Endothelial cell of umbilical vein (primary cell): ENCODE measurements around the gene SLC25A13. TPM values are rescaled to one million over a fixed set of nuclear protein-coding genes. Genes with fewer than 3 reads are reported as not detected.

ENCODE experiments used
- BruUV-seq: library from RNA; stranded (reverse); fragments of 400-500 nt; replicated peaks from 2 replicates; lab custom pipeline; 2021; lab: Mats Ljungman, UMichigan
- CTCF ChIA-PET: fragments of 300-600, 350-600 bp; sonication (Branson Sonifier 250); formaldehyde crosslinking; loops from one replicate; lab custom pipeline; 2021; ENCODE audit warnings: antibody characterized with exemption, inconsistent platforms; lab: Charles Lee
- POLR2A ChIA-PET: fragments of 300-600, 350-600 bp; sonication (Branson Sonifier 250); formaldehyde crosslinking; loops from one replicate; lab custom pipeline; 2021; ENCODE audit warnings: antibody characterized with exemption, inconsistent platforms; lab: Charles Lee
- DNase-seq: peaks from one replicate; pipeline ENCODE4 v3.0.0-alpha.2; 2011; ENCODE audit warnings: low read depth, low spot score
- FAIRE-seq: peaks from 2 replicates; lab custom pipeline; 2011; peaks lifted over from hg19 to GRCh38; lab: Jason Lieb, UNC
- H2AFZ ChIP-seq: 2 replicates; pipeline ENCODE4 v1.6.0; 2012; ENCODE audit warnings: low read depth, low read length, control low read depth, inconsistent platforms
- H3K27ac ChIP-seq: 2 replicates; pipeline ENCODE4 v1.5.1; 2011; ENCODE audit warnings: low read depth, mild to moderate bottlenecking, control low read depth, low read length, moderate library complexity; ENCODE audit not compliant: insufficient read depth
- H3K27me3 ChIP-seq, 2 experiments: 2 replicates each; pipeline versions ENCODE4 v1.6.0 to v1.6.1; 2011; ENCODE audit warnings: low read length in 2 of 2, mixed read lengths in 1 of 2; ENCODE audit not compliant: control insufficient read depth in 2 of 2, insufficient read depth in 2 of 2
- H3K36me3 ChIP-seq, 2 experiments: 2 replicates in 1 of 2; 3 replicates in 1 of 2; pipeline ENCODE4 v1.5.1; 2011; ENCODE audit warnings: low read length in 2 of 2, mild to moderate bottlenecking in 1 of 2, moderate library complexity in 1 of 2; ENCODE audit not compliant: control insufficient read depth in 2 of 2, insufficient read depth in 2 of 2; ENCODE audit errors: extremely low read depth in 1 of 2
- H3K4me1 ChIP-seq: 3 replicates; pipeline ENCODE4 v1.5.1; 2011; ENCODE audit warnings: mild to moderate bottlenecking, low read length; ENCODE audit not compliant: control insufficient read depth, insufficient read depth; ENCODE audit errors: extremely low read depth
- H3K4me2 ChIP-seq: 2 replicates; pipeline ENCODE4 v1.6.1; 2011; ENCODE audit warnings: low read length, control low read depth, mixed read lengths; ENCODE audit not compliant: insufficient read depth
- H3K4me3 ChIP-seq, 3 experiments: fragments of 200-600 bp in 1 of 3; sonication (generic), shearing (Covaris generic) in 1 of 3; replicated peaks in 1 of 3; 2 replicates each; pipeline ENCODE4 v1.5.1; 2011 to 2016; ENCODE audit warnings: control low read depth in 3 of 3, low read length in 3 of 3, mild to moderate bottlenecking in 2 of 3, inconsistent platforms in 1 of 3, low read depth in 1 of 3, moderate library complexity in 1 of 3; ENCODE audit not compliant: insufficient read depth in 1 of 3
- H3K79me2 ChIP-seq: 2 replicates; pipeline ENCODE4 v1.6.0; 2012; ENCODE audit warnings: low read length, inconsistent platforms; ENCODE audit not compliant: control insufficient read depth, insufficient read depth
- H3K9ac ChIP-seq: replicated peaks from 2 replicates; pipeline ENCODE3; 2011; ENCODE audit warnings: low read length, control low read depth; ENCODE audit not compliant: insufficient read depth; ENCODE audit errors: extremely low read depth
- H3K9me1 ChIP-seq: replicated peaks from 3 replicates; pipeline ENCODE4 v1.6.0; 2011; ENCODE audit warnings: mild to moderate bottlenecking, low read length; ENCODE audit not compliant: control insufficient read depth, insufficient read depth; ENCODE audit errors: extremely low read depth
- H3K9me3 ChIP-seq: replicated peaks from 2 replicates; pipeline ENCODE4 v1.5.1; 2012; ENCODE audit warnings: low read length, inconsistent platforms; ENCODE audit not compliant: control insufficient read depth, insufficient read depth
- H4K20me1 ChIP-seq: replicated peaks from 2 replicates; pipeline ENCODE3; 2011; ENCODE audit warnings: mild to moderate bottlenecking, low read length; ENCODE audit not compliant: control insufficient read depth, insufficient read depth; ENCODE audit errors: extremely low read depth
- EZH2 ChIP-seq: IDR thresholded peaks from 2 replicates; pipeline ENCODE4 v1.6.1; 2012; ENCODE audit warnings: borderline replicate concordance, low read depth, mild to moderate bottlenecking, moderate library complexity, low read length, inconsistent platforms; ENCODE audit not compliant: severe bottlenecking
- FOS ChIP-seq: IDR thresholded peaks from 2 replicates; pipeline ENCODE4 v1.6.1; 2011; ENCODE audit warnings: mild to moderate bottlenecking, low read length, moderate library complexity, borderline replicate concordance; ENCODE audit not compliant: insufficient read depth
- GATA2 ChIP-seq: IDR thresholded peaks from 2 replicates; pipeline ENCODE4 v1.7.0; 2011; ENCODE audit warnings: low read depth, mild to moderate bottlenecking, moderate library complexity, mixed read lengths, low read length; ENCODE audit not compliant: insufficient read length, insufficient read depth
- JUN ChIP-seq: IDR thresholded peaks from 2 replicates; pipeline ENCODE4 v1.6.1; 2011; ENCODE audit warnings: borderline replicate concordance, low read depth; ENCODE audit not compliant: insufficient read length, insufficient read depth
- MYC ChIP-seq: IDR thresholded peaks from one replicate; pipeline ENCODE4 v1.6.1; 2011; ENCODE audit warnings: mild to moderate bottlenecking, low read depth, low read length
- POLR2AphosphoS5 ChIP-seq: IDR thresholded peaks from 2 replicates; pipeline ENCODE4 v1.6.1; 2012; ENCODE audit warnings: low read depth, mild to moderate bottlenecking, control low read depth, low read length, moderate library complexity; ENCODE audit not compliant: insufficient read depth
- dilution Hi-C: fragments of 300-500 bp; cut with MboI; formaldehyde crosslinking; loops from one replicate; pipeline ENCODE4 v1.15.0; 2019; ENCODE audit warnings: low sequenced_read_pairs; ENCODE audit not compliant: extremely low pct_ligation_motif_present
- intact Hi-C: fragments of 100-400 bp; cut with micrococcal nuclease; formaldehyde crosslinking; loops from one replicate; pipeline ENCODE4 v1.10.0; 2022
- polyA plus RNA-seq, 4 experiments: library from polyadenylated mRNA; depleted of rRNA in 3 of 4; stranded (reverse) in 3 of 4; unstranded in 1 of 4; fragments of >200 nt; gene quantifications; 2 replicates each; pipeline versions ENCODE4 v1.2.1 to v1.2.3, GENCODE V29; 2011 to 2012; ENCODE audit warnings: missing spikeins in 1 of 4
- total RNA-seq: library from RNA; stranded (reverse); gene quantifications from 2 replicates; pipeline ENCODE4 v1.2.3, GENCODE V29; 2021
- TF ChIP-seq, protein P1 (sequence below): IDR thresholded peaks from 2 replicates; pipeline ENCODE4 v1.6.1; 2011; ENCODE audit not compliant: insufficient read depth, insufficient read length

SLC25A13 gene
- total and polyA plus RNA-seq, 2 donors (not counting 3 experiments of a cell fraction or from before 2014, with no cell fraction given): 13.2 to 34.4 TPM

DNA sequence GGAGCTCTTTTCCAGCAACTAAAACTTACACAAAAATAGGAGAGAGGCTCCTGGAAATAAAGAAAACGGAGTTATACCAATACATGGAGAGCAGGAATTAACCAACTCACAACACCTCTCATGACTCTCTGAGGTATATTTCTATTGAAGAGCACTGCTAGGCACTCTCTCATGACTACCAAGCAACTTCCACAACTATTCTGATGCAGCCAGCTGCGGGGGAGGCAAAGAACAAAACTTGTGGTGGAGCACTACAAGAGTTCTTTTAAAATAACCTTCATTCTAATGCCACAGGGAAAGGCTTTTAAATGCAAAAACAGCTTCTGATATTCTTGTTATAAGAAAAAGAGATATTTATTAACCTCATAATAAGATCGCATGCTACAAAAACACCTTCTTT, 140.7 kb downstream of the SLC25A13 start:
- no peaks in the 10 kb centered on the region for H3K9me3 ChIP-seq
- FAIRE-seq: no peak
- POLR2A ChIA-PET: no interaction called here

DNA sequence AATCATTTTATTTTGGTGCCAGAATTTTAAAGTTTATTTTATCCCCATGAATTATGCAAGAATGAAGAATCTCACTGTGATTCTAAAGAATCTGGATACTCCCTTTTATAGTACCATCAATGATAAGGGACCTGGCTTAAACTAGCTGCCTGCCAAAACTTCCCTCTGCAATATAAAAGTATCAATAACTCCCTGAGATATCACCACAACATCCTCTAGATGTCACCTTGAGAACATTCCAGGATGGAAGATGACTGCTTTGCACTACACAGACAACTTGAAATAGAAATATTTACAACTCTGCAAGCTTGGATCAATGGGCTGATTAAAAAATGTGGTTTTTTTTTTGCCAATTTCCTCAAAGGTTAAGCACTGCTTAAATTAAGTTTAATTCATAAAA, 142.1 kb downstream of the SLC25A13 start:
- Histone ChIP-seq H3K27me3 (no peaks in the 10 kb centered on the region), H3K79me2 (no peaks in the 10 kb centered on the region), H4K20me1 (no peaks in the 10 kb centered on the region), H3K27ac (no peak overlapping the region), H3K9ac (no peak overlapping the region), H3K9me1 (no peaks in the 10 kb centered on the region), H3K4me2 (no peak overlapping the region), H2AFZ (no peak overlapping the region), H3K4me1 (no peaks in the 10 kb centered on the region), H3K4me3 (no peak overlapping the region), H3K9me3 (no peaks in the 10 kb centered on the region), H3K36me3 (peaks cover 0 to 4% of the 10 kb centered on the region in 2 experiments)
- intact Hi-C loops (loop anchor here (5.0 kb wide), 1 partner anchor 103 kb away; no protein-coding TSS in a partner anchor), dilution Hi-C loops (no loop called here)
- FAIRE-seq: no peak
- no peak for TF ChIP-seq FOS
- TF ChIP-seq, protein P1, sequence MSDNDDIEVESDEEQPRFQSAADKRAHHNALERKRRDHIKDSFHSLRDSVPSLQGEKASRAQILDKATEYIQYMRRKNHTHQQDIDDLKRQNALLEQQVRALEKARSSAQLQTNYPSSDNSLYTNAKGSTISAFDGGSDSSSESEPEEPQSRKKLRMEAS: no peak
- TF ChIP-seq POLR2AphosphoS5: no peak
- TF ChIP-seq MYC: no peak
- TF ChIP-seq JUN: no peak
- POLR2A ChIA-PET: no interaction called here
- CTCF ChIA-PET: interaction anchor here (0.7 to 1.9 kb wide), 4 partner anchors 104 to 848 kb away, joined by 3 to 7 read pairs (median 4); no protein-coding TSS in a partner anchor
- BruUV-seq: no TSS peak
- DNase-seq: no peak

More for the DNA sequence above, 140.7 kb downstream of the SLC25A13 start:
- no peaks in the 10 kb centered on the region for H3K79me2 ChIP-seq
- no peak overlapping the region for H2AFZ ChIP-seq
- H3K4me2 ChIP-seq: no peak overlapping the region
- CTCF ChIA-PET: no interaction called here
- H3K9me1 ChIP-seq: no peaks in the 10 kb centered on the region
- no peaks in the 10 kb centered on the region for H4K20me1 ChIP-seq
- no TSS peak for BruUV-seq
- intact Hi-C loops: loop anchor here (5.0 kb wide), 1 partner anchor 104 kb away; no protein-coding TSS in a partner anchor
- H3K36me3 ChIP-seq: peaks cover 0 to 4% of the 10 kb centered on the region in 2 experiments
- no peaks in the 10 kb centered on the region for H3K27me3 ChIP-seq
- H3K4me1 ChIP-seq: no peaks in the 10 kb centered on the region
- no peak overlapping the region for H3K9ac ChIP-seq
- DNase-seq: no peak
- no peak overlapping the region for H3K4me3 ChIP-seq
- TF ChIP-seq JUN (no peak), EZH2 (no peak), POLR2AphosphoS5 (no peak), GATA2 (no peak)
- TF ChIP-seq, protein P1: no peak
- dilution Hi-C loops: no loop called here
- H3K27ac ChIP-seq: no peak overlapping the region
